Stimulated activated CD8-positive, alpha-beta memory T cell treated with anti-CD3 and anti-CD28 coated beads, Interleukin-4, amount 100 ng/mL, for 4 hours (primary cell): ENCODE data around the gene NTM.
"Not testable (repeated sequence)": the region's sequence is repeated elsewhere in the genome, so short reads cannot be mapped to it uniquely, and the experiment has no call there.

ENCODE experiments used
- DNase-seq, 2 donors: peaks; one replicate each; pipeline ENCODE4 v3.0.0-alpha.2; 2020; ENCODE audit warnings: low read depth in 2 of 2, low spot score in 1 of 2

The NTM gene

GRCh38 chr11:132319419-132319818, 949.0 kb downstream of the NTM start:
- not testable (repeated sequence) for DNase-seq

GRCh38 chr11:132330515-132330914, 960.1 kb downstream of the NTM start:
- no peak for DNase-seq

GRCh38 chr11:132332521-132332920, 962.1 kb downstream of the NTM start:
- DNase-seq = no peak

GRCh38 chr11:132334769-132335280, 964.4 kb downstream of the NTM start:
- no peak for DNase-seq

- no peak for DNase-seq
These were observed 964.9 kb downstream of the NTM start for GRCh38 chr11:132335311-132335710.

GRCh38 chr11:132336781-132337535, 966.5 kb downstream of the NTM start:
- DNase-seq = no peak

GRCh38 chr11:132337819-132338416, 967.5 kb downstream of the NTM start:
- no peak for DNase-seq

GRCh38 chr11:132342408-132342807, 972.0 kb downstream of the NTM start:
- no peak for DNase-seq

- DNase-seq = no peak
These were observed 973.2 kb downstream of the NTM start for GRCh38 chr11:132343445-132344175.

GRCh38 chr11:132346558-132347148, 976.2 kb downstream of the NTM start:
- DNase-seq = no peak

- DNase-seq = no peak
These were observed 977.0 kb downstream of the NTM start for GRCh38 chr11:132347156-132348090.

- no peak for DNase-seq
These were observed 979.7 kb downstream of the NTM start for GRCh38 chr11:132349811-132350733.

- DNase-seq = no peak
These were observed 980.6 kb downstream of the NTM start for GRCh38 chr11:132351050-132351449.

- DNase-seq = no peak
These were observed 982.1 kb downstream of the NTM start for GRCh38 chr11:132352497-132352896.

- DNase-seq = no peak
These were observed 982.8 kb downstream of the NTM start for GRCh38 chr11:132353255-132353654.

- DNase-seq = no peak
These were observed 987.6 kb downstream of the NTM start for GRCh38 chr11:132357811-132358572.

- no peak for DNase-seq
These were observed 988.1 kb downstream of the NTM start for GRCh38 chr11:132358573-132358953.

GRCh38 chr11:132361011-132361550, 990.7 kb downstream of the NTM start:
- no peak for DNase-seq
